H1 (cell line): ENCODE data around the gene CDK8. TPM values are rescaled to one million over a fixed set of nuclear protein-coding genes. Genes with fewer than 3 reads are reported as not detected.

ENCODE experiments used
- EP300 ChIP-seq, 2 experiments: IDR thresholded peaks; 1 replicate in 1 of 2; 2 replicates in 1 of 2; pipeline ENCODE4 v1.6.1; 2011 to 2012; ENCODE audit warnings: low read depth in 2 of 2, low read length in 2 of 2, mild to moderate bottlenecking in 2 of 2, borderline replicate concordance in 1 of 2, inconsistent platforms in 1 of 2, moderate library complexity in 1 of 2
- HDAC6 ChIP-seq: IDR thresholded peaks from one replicate; pipeline ENCODE4 v1.7.1; 2012; ENCODE audit warnings: low read depth, mild to moderate bottlenecking, inconsistent platforms, low read length, moderate library complexity
- KDM4A ChIP-seq: IDR thresholded peaks from one replicate; pipeline ENCODE4 v1.7.1; 2012; ENCODE audit warnings: low read depth, mild to moderate bottlenecking, moderate library complexity, low read length, inconsistent platforms; ENCODE audit not compliant: severe bottlenecking
- SIN3A ChIP-seq, 2 experiments: IDR thresholded peaks in 1 of 2; conservative IDR thresholded peaks in 1 of 2; 2 replicates each; pipeline ENCODE4 v1.6.1; 2011 to 2012; ENCODE audit warnings: low read length in 2 of 2, improper control_type of control experiment in 1 of 2, low read depth in 1 of 2, mild to moderate bottlenecking in 1 of 2
- SP4 ChIP-seq: IDR thresholded peaks from 2 replicates; pipeline ENCODE4 v1.6.1; 2012; ENCODE audit warnings: low read length, inconsistent platforms
- TAF7 ChIP-seq: optimal IDR thresholded peaks from 2 replicates; pipeline ENCODE3; 2011; ENCODE audit warnings: low read depth, mild to moderate bottlenecking, inconsistent platforms, low read length, moderate library complexity, borderline replicate concordance
- polyA plus RNA-seq, 7 experiments: library from polyadenylated mRNA; depleted of rRNA in 3 of 7; stranded (reverse) in 5 of 7; unstranded in 2 of 7; fragments of >200 nt in 5 of 7; fragments of 200-250 nt in 2 of 7; gene quantifications; 1 replicate in 5 of 7; 2 replicates in 1 of 7; 4 replicates in 1 of 7; pipeline versions ENCODE4 v1.2.1 to v1.2.3, GENCODE V29; 2011 to 2013; ENCODE audit warnings: missing spikeins in 2 of 7, mixed read lengths in 2 of 7
- total RNA-seq: library from RNA; stranded (reverse); fragmentation: NEBNext Ultra II Directional; extraction: Animal tissue kit (Norgen Biotek cat#: 25700); gene quantifications from 2 replicates; pipeline ENCODE4 v1.2.1, GENCODE V29; 2021
- TF ChIP-seq, protein P1 (sequence below): fragments of 300-600 bp; sonication (generic); IDR thresholded peaks from 2 replicates; pipeline ENCODE4 v1.7.1; 2012; ENCODE audit warnings: low read length, moderate library complexity, mild to moderate bottlenecking, inconsistent platforms; ENCODE audit not compliant: insufficient replicate concordance
- TF ChIP-seq, protein P2 (sequence below): IDR thresholded peaks from 2 replicates; pipeline ENCODE4 v1.6.1; 2011; ENCODE audit warnings: low read depth, mild to moderate bottlenecking, low read length; ENCODE audit not compliant: insufficient read depth

Gene CDK8
- total and polyA plus RNA-seq, 2 of the 8 experiments (the other 6 are each of a cell fraction or from before 2014, with no cell fraction given), result 22.1 to 25.6 TPM

DNA sequence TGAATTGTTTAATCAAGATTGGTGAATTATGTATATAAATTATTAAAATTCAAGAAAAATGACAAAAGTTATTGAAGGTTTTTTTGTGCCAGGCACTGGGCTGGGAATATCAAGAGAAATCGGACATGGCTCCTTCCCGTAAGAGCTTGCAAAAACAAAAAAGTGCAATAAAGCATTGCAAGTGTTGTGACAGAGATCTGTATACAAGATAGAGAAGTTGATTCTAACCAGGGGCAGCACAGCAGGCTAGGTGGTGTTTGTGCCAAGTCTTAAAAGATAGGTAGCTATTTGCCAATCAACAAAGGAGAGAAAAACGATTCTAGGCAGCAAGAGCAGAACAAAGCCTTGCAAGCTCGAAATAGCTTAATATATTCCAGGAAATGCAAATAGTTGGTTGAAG lies 179.8 kb downstream of the CDK8 start (continued):
- TF ChIP-seq, protein P1, sequence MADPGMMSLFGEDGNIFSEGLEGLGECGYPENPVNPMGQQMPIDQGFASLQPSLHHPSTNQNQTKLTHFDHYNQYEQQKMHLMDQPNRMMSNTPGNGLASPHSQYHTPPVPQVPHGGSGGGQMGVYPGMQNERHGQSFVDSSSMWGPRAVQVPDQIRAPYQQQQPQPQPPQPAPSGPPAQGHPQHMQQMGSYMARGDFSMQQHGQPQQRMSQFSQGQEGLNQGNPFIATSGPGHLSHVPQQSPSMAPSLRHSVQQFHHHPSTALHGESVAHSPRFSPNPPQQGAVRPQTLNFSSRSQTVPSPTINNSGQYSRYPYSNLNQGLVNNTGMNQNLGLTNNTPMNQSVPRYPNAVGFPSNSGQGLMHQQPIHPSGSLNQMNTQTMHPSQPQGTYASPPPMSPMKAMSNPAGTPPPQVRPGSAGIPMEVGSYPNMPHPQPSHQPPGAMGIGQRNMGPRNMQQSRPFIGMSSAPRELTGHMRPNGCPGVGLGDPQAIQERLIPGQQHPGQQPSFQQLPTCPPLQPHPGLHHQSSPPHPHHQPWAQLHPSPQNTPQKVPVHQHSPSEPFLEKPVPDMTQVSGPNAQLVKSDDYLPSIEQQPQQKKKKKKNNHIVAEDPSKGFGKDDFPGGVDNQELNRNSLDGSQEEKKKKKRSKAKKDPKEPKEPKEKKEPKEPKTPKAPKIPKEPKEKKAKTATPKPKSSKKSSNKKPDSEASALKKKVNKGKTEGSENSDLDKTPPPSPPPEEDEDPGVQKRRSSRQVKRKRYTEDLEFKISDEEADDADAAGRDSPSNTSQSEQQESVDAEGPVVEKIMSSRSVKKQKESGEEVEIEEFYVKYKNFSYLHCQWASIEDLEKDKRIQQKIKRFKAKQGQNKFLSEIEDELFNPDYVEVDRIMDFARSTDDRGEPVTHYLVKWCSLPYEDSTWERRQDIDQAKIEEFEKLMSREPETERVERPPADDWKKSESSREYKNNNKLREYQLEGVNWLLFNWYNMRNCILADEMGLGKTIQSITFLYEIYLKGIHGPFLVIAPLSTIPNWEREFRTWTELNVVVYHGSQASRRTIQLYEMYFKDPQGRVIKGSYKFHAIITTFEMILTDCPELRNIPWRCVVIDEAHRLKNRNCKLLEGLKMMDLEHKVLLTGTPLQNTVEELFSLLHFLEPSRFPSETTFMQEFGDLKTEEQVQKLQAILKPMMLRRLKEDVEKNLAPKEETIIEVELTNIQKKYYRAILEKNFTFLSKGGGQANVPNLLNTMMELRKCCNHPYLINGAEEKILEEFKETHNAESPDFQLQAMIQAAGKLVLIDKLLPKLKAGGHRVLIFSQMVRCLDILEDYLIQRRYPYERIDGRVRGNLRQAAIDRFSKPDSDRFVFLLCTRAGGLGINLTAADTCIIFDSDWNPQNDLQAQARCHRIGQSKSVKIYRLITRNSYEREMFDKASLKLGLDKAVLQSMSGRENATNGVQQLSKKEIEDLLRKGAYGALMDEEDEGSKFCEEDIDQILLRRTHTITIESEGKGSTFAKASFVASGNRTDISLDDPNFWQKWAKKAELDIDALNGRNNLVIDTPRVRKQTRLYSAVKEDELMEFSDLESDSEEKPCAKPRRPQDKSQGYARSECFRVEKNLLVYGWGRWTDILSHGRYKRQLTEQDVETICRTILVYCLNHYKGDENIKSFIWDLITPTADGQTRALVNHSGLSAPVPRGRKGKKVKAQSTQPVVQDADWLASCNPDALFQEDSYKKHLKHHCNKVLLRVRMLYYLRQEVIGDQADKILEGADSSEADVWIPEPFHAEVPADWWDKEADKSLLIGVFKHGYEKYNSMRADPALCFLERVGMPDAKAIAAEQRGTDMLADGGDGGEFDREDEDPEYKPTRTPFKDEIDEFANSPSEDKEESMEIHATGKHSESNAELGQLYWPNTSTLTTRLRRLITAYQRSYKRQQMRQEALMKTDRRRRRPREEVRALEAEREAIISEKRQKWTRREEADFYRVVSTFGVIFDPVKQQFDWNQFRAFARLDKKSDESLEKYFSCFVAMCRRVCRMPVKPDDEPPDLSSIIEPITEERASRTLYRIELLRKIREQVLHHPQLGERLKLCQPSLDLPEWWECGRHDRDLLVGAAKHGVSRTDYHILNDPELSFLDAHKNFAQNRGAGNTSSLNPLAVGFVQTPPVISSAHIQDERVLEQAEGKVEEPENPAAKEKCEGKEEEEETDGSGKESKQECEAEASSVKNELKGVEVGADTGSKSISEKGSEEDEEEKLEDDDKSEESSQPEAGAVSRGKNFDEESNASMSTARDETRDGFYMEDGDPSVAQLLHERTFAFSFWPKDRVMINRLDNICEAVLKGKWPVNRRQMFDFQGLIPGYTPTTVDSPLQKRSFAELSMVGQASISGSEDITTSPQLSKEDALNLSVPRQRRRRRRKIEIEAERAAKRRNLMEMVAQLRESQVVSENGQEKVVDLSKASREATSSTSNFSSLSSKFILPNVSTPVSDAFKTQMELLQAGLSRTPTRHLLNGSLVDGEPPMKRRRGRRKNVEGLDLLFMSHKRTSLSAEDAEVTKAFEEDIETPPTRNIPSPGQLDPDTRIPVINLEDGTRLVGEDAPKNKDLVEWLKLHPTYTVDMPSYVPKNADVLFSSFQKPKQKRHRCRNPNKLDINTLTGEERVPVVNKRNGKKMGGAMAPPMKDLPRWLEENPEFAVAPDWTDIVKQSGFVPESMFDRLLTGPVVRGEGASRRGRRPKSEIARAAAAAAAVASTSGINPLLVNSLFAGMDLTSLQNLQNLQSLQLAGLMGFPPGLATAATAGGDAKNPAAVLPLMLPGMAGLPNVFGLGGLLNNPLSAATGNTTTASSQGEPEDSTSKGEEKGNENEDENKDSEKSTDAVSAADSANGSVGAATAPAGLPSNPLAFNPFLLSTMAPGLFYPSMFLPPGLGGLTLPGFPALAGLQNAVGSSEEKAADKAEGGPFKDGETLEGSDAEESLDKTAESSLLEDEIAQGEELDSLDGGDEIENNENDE, result no peak
- TF ChIP-seq TAF7 (no peak), SIN3A (conservative IDR thresholded peaks at IDR 0.05 in 1 of 2, IDR thresholded peaks at IDR 0.05 in 1 of 2; ENCODE audit: low read depth in 1 of 2, low read length in 2 of 2) (no peak), EP300 (IDR thresholded peaks at IDR 0.05; ENCODE audit: borderline replicate concordance in 1 of 2, low read depth in 2 of 2, low read length in 2 of 2) (no peak), KDM4A (no peak), SP4 (no peak), HDAC6 (no peak)
- TF ChIP-seq, protein P2, sequence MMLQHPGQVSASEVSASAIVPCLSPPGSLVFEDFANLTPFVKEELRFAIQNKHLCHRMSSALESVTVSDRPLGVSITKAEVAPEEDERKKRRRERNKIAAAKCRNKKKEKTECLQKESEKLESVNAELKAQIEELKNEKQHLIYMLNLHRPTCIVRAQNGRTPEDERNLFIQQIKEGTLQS, result no peak
